ENCODE data around the gene VCAN. TPM values are rescaled to one million over a fixed set of nuclear protein-coding genes. Genes with fewer than 3 reads are reported as not detected.

The VCAN gene
- total and polyA plus RNA-seq, 2 of the 4 experiments (the other 2 are of a cell fraction), result 45.3 to 158 TPM

- no peak overlapping the region for H3K14ac ChIP-seq (replicated peaks; ENCODE audit: low read depth, low read length)
- H3K27ac ChIP-seq (ENCODE audit: insufficient read depth, low read length), result no peak overlapping the region
- H2AFZ ChIP-seq (replicated peaks; ENCODE audit: low read length, poor library complexity), result no peak overlapping the region
- H3K9me3 ChIP-seq (ENCODE audit: control insufficient read depth, insufficient read depth, low read length), result no peaks in the 10 kb centered on the region
- no peaks in the 10 kb centered on the region for H3K27me3 ChIP-seq (ENCODE audit: control insufficient read depth, insufficient read depth, low read length)
- H3K9me1 ChIP-seq (ENCODE audit: insufficient read depth, low read length), result peaks cover 4% of the 10 kb centered on the region
- no peak overlapping the region for H4K91ac ChIP-seq (ENCODE audit: insufficient read depth, low read depth, low read length)
- intact Hi-C loops (cut with micrococcal nuclease) (no loop called here), dilution Hi-C loops (cut with HindIII; ENCODE audit: low sequenced_read_pairs, unreplicated experiment) (no loop called here), in situ Hi-C loops (cut with MboI; ENCODE audit: low sequenced_read_pairs) (no loop called here)
- no peak overlapping the region for H2AK5ac ChIP-seq (ENCODE audit: low read depth, low read length)
- DNase-seq, result peak; percentile 82
- H4K20me1 ChIP-seq (ENCODE audit: insufficient read depth, low read length), result no peaks in the 10 kb centered on the region
- H2BK15ac ChIP-seq (ENCODE audit: low read depth, low read length), result no peak overlapping the region
- peak; percentile 24; the same call in 1 of the 2 replicates for ATAC-seq (ENCODE audit: low read depth)
- H2BK5ac ChIP-seq (ENCODE audit: low read depth, low read length, poor library complexity, severe bottlenecking), result peak overlapping the region; percentile 77
- no peak overlapping the region for H3K23ac ChIP-seq (ENCODE audit: low read depth, low read length)
- H4K8ac ChIP-seq (ENCODE audit: low read depth in 2 of 2, low read length in 2 of 2), result no peak overlapping the region
- no peak overlapping the region for H2BK20ac ChIP-seq (ENCODE audit: low read depth, low read length)
- CTCF ChIA-PET, result no interaction called here
- H3K56ac ChIP-seq (ENCODE audit: extremely low read depth, insufficient read depth, low read length), result no peak overlapping the region
- no peaks in the 10 kb centered on the region for H3K79me1 ChIP-seq (ENCODE audit: low read depth in 1 of 2, low read length in 2 of 2)
- H3K9ac ChIP-seq (ENCODE audit: low read depth, low read length), result no peak overlapping the region
- no TSS peak for BruUV-seq (replicated peaks)
- peaks cover 8% of the 10 kb centered on the region for H3K4me1 ChIP-seq (ENCODE audit: control insufficient read depth, insufficient read depth, low read length)
- H3K4ac ChIP-seq (ENCODE audit: low read depth, low read length), result no peak overlapping the region
- no peak overlapping the region for H2AK9ac ChIP-seq (replicated peaks; ENCODE audit: low read depth, low read length, poor library complexity)
- no peak overlapping the region for H3K4me3 ChIP-seq (ENCODE audit: insufficient read depth, low read depth, low read length)
- no peak overlapping the region for H2BK120ac ChIP-seq (ENCODE audit: low read depth, low read length)
- H3K36me3 ChIP-seq (ENCODE audit: control insufficient read depth, insufficient read depth, low read length), result peaks cover 7% of the 10 kb centered on the region; the same call in 1 of the 2 replicates
- H3K18ac ChIP-seq (ENCODE audit: low read depth, low read length), result no peak overlapping the region
- peak; percentile 69 for TF ChIP-seq FOS (IDR thresholded peaks at IDR 0.05; ENCODE audit: low read depth, low read length)
- TF ChIP-seq CEBPB (IDR thresholded peaks at IDR 0.05; ENCODE audit: low read depth, low read length), result peak; percentile 56; the same call in 1 of the 2 replicates
- TF ChIP-seq ELK1 (IDR thresholded peaks at IDR 0.05; ENCODE audit: borderline replicate concordance, low read depth, low read length), result no peak
- no peak overlapping the region for H3K4me2 ChIP-seq (ENCODE audit: low read depth, low read length)
- H4K5ac ChIP-seq (ENCODE audit: low read depth, low read length), result no peak overlapping the region
- POLR2A ChIA-PET (ENCODE audit: unreplicated experiment), result no interaction called here
Observed at GRCh38 chr5:83583859-83584258, 112.3 kb downstream of the VCAN start.

All from IMR-90 (cell line).